HepG2 (cell line): ENCODE measurements around the gene PRKCZ. TPM values are rescaled to one million over a fixed set of nuclear protein-coding genes. Genes with fewer than 3 reads are reported as not detected.

Experiments
- FOXC1 ChIP-seq: sonication (generic); formaldehyde crosslinking; IDR thresholded peaks from 2 replicates; pipeline ENCODE4 v1.8.0; 2022; ENCODE audit warnings: mild to moderate bottlenecking, missing genetic modification reagents, borderline replicate concordance
- FOXP1 ChIP-seq, 2 experiments: fragments of 450-650 bp in 1 of 2; IDR thresholded peaks; 2 replicates each; pipeline ENCODE4 v1.6.1; 2017 to 2018; ENCODE audit warnings: antibody characterized with exemption in 1 of 2
- RFX1 ChIP-seq: fragments of 450-650 bp; IDR thresholded peaks from 2 replicates; pipeline ENCODE4 v1.6.1; 2017
- TMF1 ChIP-seq: sonication (generic); formaldehyde crosslinking; IDR thresholded peaks from 2 replicates; pipeline ENCODE4 v1.8.1; 2022; ENCODE audit warnings: low read depth, missing genetic modification reagents
- ZFAT ChIP-seq: sonication (generic); formaldehyde crosslinking; conservative IDR thresholded peaks from 2 replicates; pipeline ENCODE4 v1.8.1; 2023; ENCODE audit warnings: missing genetic modification reagents, inconsistent platforms
- ZNF232 ChIP-seq: sonication (generic); formaldehyde crosslinking; IDR thresholded peaks from 2 replicates; pipeline ENCODE4 v1.4.0; 2020; ENCODE audit warnings: missing genetic modification reagents, borderline replicate concordance
- ZNF263 ChIP-seq: sonication (generic); formaldehyde crosslinking; IDR thresholded peaks from 2 replicates; pipeline ENCODE4 v1.4.0; 2020; ENCODE audit warnings: missing genetic modification reagents
- ZNF879 ChIP-seq: sonication (generic); formaldehyde crosslinking; IDR thresholded peaks from 2 replicates; pipeline ENCODE4 v1.8.1; 2023; ENCODE audit warnings: missing genetic modification reagents
- polyA plus RNA-seq, 8 experiments: library from polyadenylated mRNA; depleted of rRNA in 3 of 8; stranded (reverse) in 7 of 8; unstranded in 1 of 8; fragments of >200 nt; fragmentation: Illumina TruSeq in 4 of 8; extraction: Trizol in 4 of 8; gene quantifications; 2 replicates each; pipeline versions ENCODE4 v1.2.1 to v1.2.3, GENCODE V29; 2011 to 2016; ENCODE audit warnings: low read depth in 4 of 8, missing spikeins in 1 of 8, mixed read lengths in 1 of 8; ENCODE audit not compliant: insufficient read depth in 1 of 8
- total RNA-seq, 5 experiments: library from RNA; depleted of rRNA; stranded (reverse); fragments of >200 nt; fragmentation: Illumina TruSeq; extraction: Trizol; gene quantifications; 2 replicates each; pipeline ENCODE4 v1.2.3, GENCODE V29; 2016; ENCODE audit warnings: low read depth in 1 of 5
- TF ChIP-seq, protein P1 (sequence below): sonication (generic); formaldehyde crosslinking; IDR thresholded peaks from 2 replicates; pipeline ENCODE4 v1.5.1; 2020; ENCODE audit warnings: missing genetic modification reagents, mild to moderate bottlenecking, borderline replicate concordance
- TF ChIP-seq, protein P2 (sequence below): sonication (generic); formaldehyde crosslinking; IDR thresholded peaks from 2 replicates; pipeline ENCODE4 v1.4.0; 2020; ENCODE audit warnings: missing genetic modification reagents
- TF ChIP-seq, protein P3 (sequence below), 2 experiments: sonication (generic) in 1 of 2; formaldehyde crosslinking in 1 of 2; IDR thresholded peaks; 2 replicates each; pipeline versions ENCODE4 v1.4.0 to v1.6.1; 2018 to 2020; ENCODE audit warnings: missing genetic modification reagents in 2 of 2, borderline replicate concordance in 1 of 2, low read depth in 1 of 2, mild to moderate bottlenecking in 1 of 2, missing biosample characterization in 1 of 2
- TF ChIP-seq, protein P4 (sequence below): sonication (generic); formaldehyde crosslinking; IDR thresholded peaks from 2 replicates; pipeline ENCODE4 v1.9.0; 2021; ENCODE audit warnings: missing genetic modification reagents, borderline replicate concordance
- TF ChIP-seq, protein P5 (sequence below): sonication (generic); formaldehyde crosslinking; IDR thresholded peaks from 2 replicates; pipeline ENCODE4 v1.4.0; 2020; ENCODE audit warnings: missing genetic modification reagents, borderline replicate concordance

PRKCZ gene
- total and polyA plus RNA-seq, 2 of the 13 experiments (the other 11 are each of a cell fraction or from before 2014, with no cell fraction given) = 34.7 to 85.2 TPM

DNA sequence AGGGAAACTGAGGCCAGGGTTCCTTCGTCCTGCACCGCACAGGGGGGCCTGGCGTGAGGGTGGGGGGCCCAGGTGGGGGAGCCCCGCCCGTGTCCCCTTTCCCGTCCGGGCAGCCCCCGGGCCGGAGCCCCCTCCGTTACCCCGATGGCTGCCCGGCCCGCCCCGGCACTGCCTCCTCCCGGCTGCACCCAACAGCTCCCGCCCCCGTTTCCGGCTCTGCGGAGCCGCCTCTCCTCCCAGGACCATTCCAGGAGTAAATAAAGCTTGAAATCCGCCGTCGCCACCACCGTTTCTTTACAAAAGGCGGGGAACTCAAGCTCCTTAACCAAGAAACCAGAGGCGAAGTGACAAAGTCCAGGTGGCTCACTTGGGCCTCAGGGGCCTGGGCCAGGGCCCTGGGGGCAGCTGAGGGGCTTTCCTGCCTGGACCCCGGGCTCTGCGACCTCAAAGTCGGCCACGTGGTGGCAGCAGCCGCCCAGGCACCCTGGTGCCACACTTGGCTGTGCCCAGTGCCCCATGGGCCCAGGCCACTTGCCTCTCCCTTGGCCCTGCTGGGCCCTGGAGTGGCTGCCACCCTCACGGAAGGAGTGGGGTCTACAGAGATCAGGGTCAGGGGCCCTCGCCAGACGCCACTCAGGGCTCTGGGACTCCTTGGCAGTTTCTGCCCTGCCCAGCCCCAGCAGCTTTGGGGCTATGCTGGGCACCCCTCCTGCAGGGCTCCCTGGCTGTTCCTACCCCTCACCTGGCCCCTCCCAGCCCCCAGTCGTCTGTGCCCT is 144.9 kb downstream of the PRKCZ start (continued):
- 0 out of 2 replicates have a peak, but pooled peaks have one; percentile 52 for TF ChIP-seq ZFAT (CRISPR knock-in tag)
- TF ChIP-seq, protein P1, sequence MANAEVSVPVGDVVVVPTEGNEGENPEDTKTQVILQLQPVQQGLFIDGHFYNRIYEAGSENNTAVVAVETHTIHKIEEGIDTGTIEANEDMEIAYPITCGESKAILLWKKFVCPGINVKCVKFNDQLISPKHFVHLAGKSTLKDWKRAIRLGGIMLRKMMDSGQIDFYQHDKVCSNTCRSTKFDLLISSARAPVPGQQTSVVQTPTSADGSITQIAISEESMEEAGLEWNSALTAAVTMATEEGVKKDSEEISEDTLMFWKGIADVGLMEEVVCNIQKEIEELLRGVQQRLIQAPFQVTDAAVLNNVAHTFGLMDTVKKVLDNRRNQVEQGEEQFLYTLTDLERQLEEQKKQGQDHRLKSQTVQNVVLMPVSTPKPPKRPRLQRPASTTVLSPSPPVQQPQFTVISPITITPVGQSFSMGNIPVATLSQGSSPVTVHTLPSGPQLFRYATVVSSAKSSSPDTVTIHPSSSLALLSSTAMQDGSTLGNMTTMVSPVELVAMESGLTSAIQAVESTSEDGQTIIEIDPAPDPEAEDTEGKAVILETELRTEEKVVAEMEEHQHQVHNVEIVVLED (CRISPR knock-in tag) = peak; percentile 47; the same call in 1 of the 2 replicates
- TF ChIP-seq, protein P2, sequence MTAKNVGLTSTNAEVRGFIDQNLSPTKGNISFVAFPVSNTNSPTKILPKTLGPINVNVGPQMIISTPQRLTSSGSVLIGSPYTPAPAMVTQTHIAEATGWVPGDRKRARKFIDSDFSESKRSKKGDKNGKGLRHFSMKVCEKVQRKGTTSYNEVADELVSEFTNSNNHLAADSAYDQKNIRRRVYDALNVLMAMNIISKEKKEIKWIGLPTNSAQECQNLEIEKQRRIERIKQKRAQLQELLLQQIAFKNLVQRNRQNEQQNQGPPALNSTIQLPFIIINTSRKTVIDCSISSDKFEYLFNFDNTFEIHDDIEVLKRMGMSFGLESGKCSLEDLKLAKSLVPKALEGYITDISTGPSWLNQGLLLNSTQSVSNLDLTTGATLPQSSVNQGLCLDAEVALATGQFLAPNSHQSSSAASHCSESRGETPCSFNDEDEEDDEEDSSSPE (CRISPR knock-in tag) = peak; percentile 33; the same call in 1 of the 2 replicates
- TF ChIP-seq, protein P3, sequence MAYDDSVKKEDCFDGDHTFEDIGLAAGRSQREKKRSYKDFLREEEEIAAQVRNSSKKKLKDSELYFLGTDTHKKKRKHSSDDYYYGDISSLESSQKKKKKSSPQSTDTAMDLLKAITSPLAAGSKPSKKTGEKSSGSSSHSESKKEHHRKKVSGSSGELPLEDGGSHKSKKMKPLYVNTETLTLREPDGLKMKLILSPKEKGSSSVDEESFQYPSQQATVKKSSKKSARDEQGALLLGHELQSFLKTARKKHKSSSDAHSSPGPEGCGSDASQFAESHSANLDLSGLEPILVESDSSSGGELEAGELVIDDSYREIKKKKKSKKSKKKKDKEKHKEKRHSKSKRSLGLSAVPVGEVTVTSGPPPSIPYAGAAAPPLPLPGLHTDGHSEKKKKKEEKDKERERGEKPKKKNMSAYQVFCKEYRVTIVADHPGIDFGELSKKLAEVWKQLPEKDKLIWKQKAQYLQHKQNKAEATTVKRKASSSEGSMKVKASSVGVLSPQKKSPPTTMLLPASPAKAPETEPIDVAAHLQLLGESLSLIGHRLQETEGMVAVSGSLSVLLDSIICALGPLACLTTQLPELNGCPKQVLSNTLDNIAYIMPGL (CRISPR knock-in tag; IDR thresholded peaks at IDR 0.05; ENCODE audit: borderline replicate concordance in 1 of 2, low read depth in 1 of 2) = peak; percentile 86; a peak in 3 of 4 replicates
- peak; percentile 92; the same call in 1 of the 2 replicates for TF ChIP-seq FOXC1
- TF ChIP-seq ZNF263 = peak; percentile 42
- no peak for TF ChIP-seq RFX1
- no peak for TF ChIP-seq FOXP1 (IDR thresholded peaks at IDR 0.05)
- TF ChIP-seq FOXP1 (CRISPR knock-in tag; IDR thresholded peaks at IDR 0.05) = no peak
- TF ChIP-seq TMF1 = peak; percentile 51; the same call in 1 of the 2 replicates
- TF ChIP-seq, protein P4, sequence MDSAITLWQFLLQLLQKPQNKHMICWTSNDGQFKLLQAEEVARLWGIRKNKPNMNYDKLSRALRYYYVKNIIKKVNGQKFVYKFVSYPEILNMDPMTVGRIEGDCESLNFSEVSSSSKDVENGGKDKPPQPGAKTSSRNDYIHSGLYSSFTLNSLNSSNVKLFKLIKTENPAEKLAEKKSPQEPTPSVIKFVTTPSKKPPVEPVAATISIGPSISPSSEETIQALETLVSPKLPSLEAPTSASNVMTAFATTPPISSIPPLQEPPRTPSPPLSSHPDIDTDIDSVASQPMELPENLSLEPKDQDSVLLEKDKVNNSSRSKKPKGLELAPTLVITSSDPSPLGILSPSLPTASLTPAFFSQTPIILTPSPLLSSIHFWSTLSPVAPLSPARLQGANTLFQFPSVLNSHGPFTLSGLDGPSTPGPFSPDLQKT (CRISPR knock-in tag) = peak; percentile 64; the same call in 1 of the 2 replicates
- TF ChIP-seq, protein P5, sequence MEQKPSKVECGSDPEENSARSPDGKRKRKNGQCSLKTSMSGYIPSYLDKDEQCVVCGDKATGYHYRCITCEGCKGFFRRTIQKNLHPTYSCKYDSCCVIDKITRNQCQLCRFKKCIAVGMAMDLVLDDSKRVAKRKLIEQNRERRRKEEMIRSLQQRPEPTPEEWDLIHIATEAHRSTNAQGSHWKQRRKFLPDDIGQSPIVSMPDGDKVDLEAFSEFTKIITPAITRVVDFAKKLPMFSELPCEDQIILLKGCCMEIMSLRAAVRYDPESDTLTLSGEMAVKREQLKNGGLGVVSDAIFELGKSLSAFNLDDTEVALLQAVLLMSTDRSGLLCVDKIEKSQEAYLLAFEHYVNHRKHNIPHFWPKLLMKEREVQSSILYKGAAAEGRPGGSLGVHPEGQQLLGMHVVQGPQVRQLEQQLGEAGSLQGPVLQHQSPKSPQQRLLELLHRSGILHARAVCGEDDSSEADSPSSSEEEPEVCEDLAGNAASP (CRISPR knock-in tag) = peak; percentile 51; the same call in 1 of the 2 replicates
- no peak for TF ChIP-seq ZNF879 (CRISPR knock-in tag)
- TF ChIP-seq ZNF232 (CRISPR knock-in tag) = peak; percentile 32; the same call in 1 of the 2 replicates
